Measurements from ENCODE around the gene CHD5.

CHD5 gene

GRCh38 chr1:6151291-6151822 is 28.8 kb downstream of the CHD5 start:
- no peak overlapping the region for H3K27ac ChIP-seq (ENCODE audit: low read length, poor library complexity, severe bottlenecking)
- peak overlapping the region in 1 of 2 experiments; percentile 16 for H3K23ac ChIP-seq (ENCODE audit: low read length in 2 of 2)
- H3K18ac ChIP-seq (ENCODE audit: low read depth in 1 of 2, low read length in 2 of 2): no peak overlapping the region
- peaks cover 11% of the 10 kb centered on the region for H3K9me3 ChIP-seq (ENCODE audit: control insufficient read depth, low read length)
- no peak overlapping the region for H4K8ac ChIP-seq (ENCODE audit: low read length)
- peaks cover 5% of the 10 kb centered on the region for H3K4me1 ChIP-seq (ENCODE audit: control insufficient read depth, insufficient read depth, low read depth, low read length)
- H2AFZ ChIP-seq (ENCODE audit: low read depth, low read length): no peak overlapping the region
- no peak overlapping the region for H3K14ac ChIP-seq (ENCODE audit: low read length in 2 of 2)
- WGBS: 86% methylated on average over 6 of the region's 9 CpGs
- H3K36me3 ChIP-seq (ENCODE audit: control insufficient read depth in 1 of 2, insufficient read depth in 2 of 2, low read depth in 1 of 2, low read length in 2 of 2): no peaks in the 10 kb centered on the region
- no peak overlapping the region for H3K9ac ChIP-seq (ENCODE audit: low read length)
- H2BK5ac ChIP-seq (ENCODE audit: low read depth, low read length, poor library complexity, severe bottlenecking): no peak overlapping the region
- H2BK120ac ChIP-seq (ENCODE audit: low read depth, low read length): no peak overlapping the region
- H3K4ac ChIP-seq (ENCODE audit: low read depth in 1 of 2, low read length in 2 of 2): no peak overlapping the region
- no peak overlapping the region for H4K91ac ChIP-seq (ENCODE audit: low read length)
- H2BK12ac ChIP-seq (ENCODE audit: low read length in 2 of 2): no peak overlapping the region
- H3K27me3 ChIP-seq (ENCODE audit: control insufficient read depth in 1 of 2, insufficient read depth in 1 of 2, low read length in 2 of 2): peaks cover 56 to 63% of the 10 kb centered on the region in 2 experiments
- no peak overlapping the region for H3K4me3 ChIP-seq (ENCODE audit: insufficient read depth in 1 of 2, low read depth in 1 of 2, low read length in 2 of 2)
- no peak overlapping the region for H3K4me2 ChIP-seq (ENCODE audit: low read length, poor library complexity, severe bottlenecking)
- DNase-seq: no peak
- no peak overlapping the region for H2BK15ac ChIP-seq (ENCODE audit: low read depth, poor library complexity, severe bottlenecking)
- H2AK5ac ChIP-seq (ENCODE audit: low read length, severe bottlenecking): no peak overlapping the region
- no peaks in the 10 kb centered on the region for H3K79me1 ChIP-seq (replicated peaks; ENCODE audit: low read length, poor library complexity, severe bottlenecking)

GRCh38 chr1:6150006-6150938 is 29.8 kb downstream of the CHD5 start:
- no peak overlapping the region for H2AFZ ChIP-seq (ENCODE audit: low read depth, low read length)
- no peaks in the 10 kb centered on the region for H3K36me3 ChIP-seq (ENCODE audit: control insufficient read depth in 1 of 2, insufficient read depth in 2 of 2, low read depth in 1 of 2, low read length in 2 of 2)
- H3K23ac ChIP-seq (ENCODE audit: low read length in 2 of 2): no peak overlapping the region
- DNase-seq: no peak
- no peak overlapping the region for H3K27ac ChIP-seq (ENCODE audit: low read length, poor library complexity, severe bottlenecking)
- H3K9me3 ChIP-seq (ENCODE audit: control insufficient read depth, low read length): peaks cover 11% of the 10 kb centered on the region
- H3K18ac ChIP-seq (ENCODE audit: low read depth in 1 of 2, low read length in 2 of 2): no peak overlapping the region
- no peak overlapping the region for H3K9ac ChIP-seq (ENCODE audit: low read length)
- H3K4me3 ChIP-seq (ENCODE audit: insufficient read depth in 1 of 2, low read depth in 1 of 2, low read length in 2 of 2): no peak overlapping the region
- H2BK15ac ChIP-seq (ENCODE audit: low read depth, poor library complexity, severe bottlenecking): no peak overlapping the region
- no peak overlapping the region for H2AK5ac ChIP-seq (ENCODE audit: low read length, severe bottlenecking)
- 74% methylated on average over 10 of the region's 11 CpGs for WGBS
- H2BK12ac ChIP-seq (ENCODE audit: low read length in 2 of 2): no peak overlapping the region
- no peak overlapping the region for H2BK5ac ChIP-seq (ENCODE audit: low read depth, low read length, poor library complexity, severe bottlenecking)
- H3K79me1 ChIP-seq (replicated peaks; ENCODE audit: low read length, poor library complexity, severe bottlenecking): no peaks in the 10 kb centered on the region
- H3K14ac ChIP-seq (ENCODE audit: low read length in 2 of 2): no peak overlapping the region
- no peak overlapping the region for H4K8ac ChIP-seq (ENCODE audit: low read length)
- no peak overlapping the region for H4K91ac ChIP-seq (ENCODE audit: low read length)
- peaks cover 61 to 73% of the 10 kb centered on the region in 2 experiments for H3K27me3 ChIP-seq (ENCODE audit: control insufficient read depth in 1 of 2, insufficient read depth in 1 of 2, low read length in 2 of 2)
- no peak overlapping the region for H2BK120ac ChIP-seq (ENCODE audit: low read depth, low read length)
- no peak overlapping the region for H3K4ac ChIP-seq (ENCODE audit: low read depth in 1 of 2, low read length in 2 of 2)
- H3K4me2 ChIP-seq (ENCODE audit: low read length, poor library complexity, severe bottlenecking): no peak overlapping the region
- peaks cover 5% of the 10 kb centered on the region for H3K4me1 ChIP-seq (ENCODE audit: control insufficient read depth, insufficient read depth, low read depth, low read length)

- no peak overlapping the region for H3K27ac ChIP-seq (ENCODE audit: low read length, poor library complexity, severe bottlenecking)
- WGBS: 89% methylated on average over 1 of the region's 1 CpG
- H3K27me3 ChIP-seq (ENCODE audit: control insufficient read depth in 1 of 2, insufficient read depth in 1 of 2, low read length in 2 of 2): peaks cover 62 to 79% of the 10 kb centered on the region in 2 experiments
- no peak overlapping the region for H4K8ac ChIP-seq (ENCODE audit: low read length)
- H3K9me3 ChIP-seq (ENCODE audit: control insufficient read depth, low read length): peaks cover 11% of the 10 kb centered on the region
- no peaks in the 10 kb centered on the region for H3K79me1 ChIP-seq (replicated peaks; ENCODE audit: low read length, poor library complexity, severe bottlenecking)
- no peaks in the 10 kb centered on the region for H3K36me3 ChIP-seq (ENCODE audit: control insufficient read depth in 1 of 2, insufficient read depth in 2 of 2, low read depth in 1 of 2, low read length in 2 of 2)
- H4K91ac ChIP-seq (ENCODE audit: low read length): no peak overlapping the region
- no peak overlapping the region for H3K4ac ChIP-seq (ENCODE audit: low read depth in 1 of 2, low read length in 2 of 2)
- H3K23ac ChIP-seq (ENCODE audit: low read length in 2 of 2): no peak overlapping the region
- H3K18ac ChIP-seq (ENCODE audit: low read depth in 1 of 2, low read length in 2 of 2): no peak overlapping the region
- no peak overlapping the region for H2BK5ac ChIP-seq (ENCODE audit: low read depth, low read length, poor library complexity, severe bottlenecking)
- H3K4me3 ChIP-seq (ENCODE audit: insufficient read depth in 1 of 2, low read depth in 1 of 2, low read length in 2 of 2): no peak overlapping the region
- no peak overlapping the region for H2BK120ac ChIP-seq (ENCODE audit: low read depth, low read length)
- H2AK5ac ChIP-seq (ENCODE audit: low read length, severe bottlenecking): no peak overlapping the region
- DNase-seq: no peak
- no peak overlapping the region for H2BK15ac ChIP-seq (ENCODE audit: low read depth, poor library complexity, severe bottlenecking)
- peaks cover 5% of the 10 kb centered on the region for H3K4me1 ChIP-seq (ENCODE audit: control insufficient read depth, insufficient read depth, low read depth, low read length)
- no peak overlapping the region for H2AFZ ChIP-seq (ENCODE audit: low read depth, low read length)
- H3K14ac ChIP-seq (ENCODE audit: low read length in 2 of 2): no peak overlapping the region
- H2BK12ac ChIP-seq (ENCODE audit: low read length in 2 of 2): no peak overlapping the region
- H3K4me2 ChIP-seq (ENCODE audit: low read length, poor library complexity, severe bottlenecking): no peak overlapping the region
- no peak overlapping the region for H3K9ac ChIP-seq (ENCODE audit: low read length)
Measured at GRCh38 chr1:6149597-6149996, 30.5 kb downstream of the CHD5 start.

- Histone ChIP-seq H2BK15ac (ENCODE audit: low read depth, poor library complexity, severe bottlenecking) (no peak overlapping the region), H2AK5ac (ENCODE audit: low read length, severe bottlenecking) (no peak overlapping the region), H2AFZ (ENCODE audit: low read depth, low read length) (no peak overlapping the region), H2BK120ac (ENCODE audit: low read depth, low read length) (no peak overlapping the region), H3K4me2 (ENCODE audit: low read length, poor library complexity, severe bottlenecking) (no peak overlapping the region), H3K4me1 (ENCODE audit: control insufficient read depth, insufficient read depth, low read depth, low read length) (peaks cover 5% of the 10 kb centered on the region), H3K27ac (ENCODE audit: low read length, poor library complexity, severe bottlenecking) (no peak overlapping the region), H3K79me1 (replicated peaks; ENCODE audit: low read length, poor library complexity, severe bottlenecking) (no peaks in the 10 kb centered on the region), H4K8ac (ENCODE audit: low read length) (no peak overlapping the region), H3K27me3 (ENCODE audit: control insufficient read depth in 1 of 2, insufficient read depth in 1 of 2, low read length in 2 of 2) (peaks cover 62 to 84% of the 10 kb centered on the region in 2 experiments), H2BK12ac (ENCODE audit: low read length in 2 of 2) (no peak overlapping the region), H2BK5ac (ENCODE audit: low read depth, low read length, poor library complexity, severe bottlenecking) (no peak overlapping the region), H3K14ac (ENCODE audit: low read length in 2 of 2) (peak overlapping the region in 1 of 2 experiments; percentile 20), H3K4ac (ENCODE audit: low read depth in 1 of 2, low read length in 2 of 2) (no peak overlapping the region), H3K23ac (ENCODE audit: low read length in 2 of 2) (no peak overlapping the region), H4K91ac (ENCODE audit: low read length) (no peak overlapping the region), H3K9me3 (ENCODE audit: control insufficient read depth, low read length) (peaks cover 11% of the 10 kb centered on the region), H3K18ac (ENCODE audit: low read depth in 1 of 2, low read length in 2 of 2) (no peak overlapping the region), H3K4me3 (ENCODE audit: insufficient read depth in 1 of 2, low read depth in 1 of 2, low read length in 2 of 2) (no peak overlapping the region), H3K9ac (ENCODE audit: low read length) (no peak overlapping the region), H3K36me3 (ENCODE audit: control insufficient read depth in 1 of 2, insufficient read depth in 2 of 2, low read depth in 1 of 2, low read length in 2 of 2) (no peaks in the 10 kb centered on the region)
- peak; percentile 11 for DNase-seq
- 8% methylated on average over 36 of the region's 53 CpGs for WGBS
Measured at GRCh38 chr1:6148497-6149241, 31.5 kb downstream of the CHD5 start.
